Measurements from ENCODE around the gene SYT14.
"Not testable (repeated sequence)": the region's sequence is repeated elsewhere in the genome, so short reads cannot be mapped to it uniquely, and the experiment has no call there.

The SYT14 gene

GRCh38 chr1:209937996-209938959, at the start of gene SYT14:
Gene SYT14 (plus strand): TSS chr1:209938217. CDS start chr1:209938265, 48 bp downstream.
- peak; percentile 17 for DNase-seq (ENCODE audit: low read depth)

DNA sequence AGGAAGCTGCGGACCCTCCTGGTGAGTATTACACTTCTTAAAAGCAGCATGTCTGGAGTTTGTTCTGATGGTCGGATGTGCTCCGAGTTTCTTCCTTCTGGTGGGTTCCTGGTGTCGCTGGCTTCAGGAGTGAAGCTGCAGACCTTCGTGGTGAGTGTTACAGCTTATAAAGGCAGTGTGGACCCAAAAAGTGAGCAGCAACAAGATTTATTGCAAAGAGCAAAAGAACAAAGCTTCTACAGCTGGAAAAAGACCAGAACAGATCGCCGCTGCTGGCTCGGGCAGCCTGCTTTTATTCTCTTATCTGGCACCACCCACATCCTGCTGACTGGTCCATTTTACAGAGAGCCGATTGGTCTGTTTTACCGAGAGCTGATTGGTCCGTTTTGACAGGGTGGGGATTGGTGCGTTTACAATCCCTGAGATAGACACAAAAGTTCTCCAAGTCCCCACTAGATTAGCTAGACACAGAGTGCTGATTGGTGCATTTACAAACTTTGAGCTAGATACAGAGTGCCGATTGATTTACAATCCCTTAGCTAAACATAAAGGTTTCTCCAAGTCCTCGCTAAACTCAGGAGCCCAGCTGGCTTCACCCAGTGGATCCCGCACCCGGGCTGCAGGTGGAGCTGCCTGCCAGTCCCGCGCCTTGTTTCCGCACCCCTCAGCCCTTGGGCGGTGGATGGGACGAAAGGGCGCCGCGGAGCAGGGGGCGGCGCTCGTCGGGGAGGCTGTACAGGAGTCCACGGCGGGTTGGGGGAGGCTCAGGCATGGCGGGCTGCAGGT, 49.5 kb upstream of the SYT14 start:
- DNase-seq (ENCODE audit: low read depth), result not testable (repeated sequence)

- DNase-seq (ENCODE audit: low read depth), result no peak
Observed at GRCh38 chr1:209889077-209889418, 49.0 kb upstream of the SYT14 start.

DNA sequence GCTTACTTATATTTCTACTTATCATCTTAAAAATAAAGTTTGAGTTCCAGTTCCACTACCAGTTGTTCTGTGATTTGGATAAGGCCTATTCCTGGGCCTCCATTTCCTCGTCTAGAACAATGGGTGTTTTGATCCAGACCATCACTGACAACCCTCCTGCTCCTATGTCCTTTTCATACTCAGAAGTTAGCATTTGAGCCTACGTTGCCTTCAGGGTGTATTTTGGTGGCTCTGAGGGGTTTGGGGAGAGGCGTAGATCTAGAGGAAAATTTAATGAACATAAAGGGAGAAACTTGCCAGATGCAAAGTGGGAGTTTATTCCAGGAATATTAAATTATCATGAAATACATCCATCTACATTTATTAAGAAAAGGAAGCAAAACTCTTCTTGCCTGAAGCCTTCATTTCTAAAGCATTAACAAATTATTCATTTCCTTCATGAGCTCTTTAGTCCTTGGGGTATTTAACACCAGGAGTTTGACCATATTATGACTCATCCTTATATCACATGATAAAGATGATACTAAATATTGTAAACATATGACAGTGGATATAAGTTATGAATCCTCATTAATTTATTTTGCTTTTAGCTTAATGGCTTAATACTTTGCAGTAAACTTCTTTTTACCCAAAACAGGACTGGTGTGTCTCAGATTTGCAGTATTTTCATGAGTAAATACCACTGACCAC, 47.2 kb upstream of the SYT14 start:
- DNase-seq (ENCODE audit: low read depth), result no peak

- DNase-seq (ENCODE audit: low read depth), result no peak
Observed at GRCh38 chr1:209893751-209894150, 44.3 kb upstream of the SYT14 start.

DNA sequence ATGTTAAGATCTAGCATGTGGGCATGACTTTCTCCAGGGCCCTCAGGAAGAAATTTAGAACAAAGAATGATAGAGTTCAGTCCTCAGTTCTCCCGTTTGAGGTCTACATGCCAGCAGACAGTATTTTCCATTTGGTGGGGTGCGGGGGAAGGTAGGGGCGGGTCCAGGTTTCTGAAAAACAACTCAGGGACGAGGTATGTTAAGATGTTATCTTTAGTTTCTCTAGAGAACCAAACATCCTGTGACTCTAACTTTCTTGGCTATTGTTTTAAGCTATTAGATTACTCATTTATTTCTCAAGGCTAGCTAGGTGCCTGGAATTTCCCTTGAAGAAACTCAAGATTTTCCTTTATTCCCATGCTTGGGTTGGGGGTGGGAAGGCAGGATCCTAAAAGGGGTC, 42.3 kb upstream of the SYT14 start:
- DNase-seq (ENCODE audit: low read depth), result no peak

DNA sequence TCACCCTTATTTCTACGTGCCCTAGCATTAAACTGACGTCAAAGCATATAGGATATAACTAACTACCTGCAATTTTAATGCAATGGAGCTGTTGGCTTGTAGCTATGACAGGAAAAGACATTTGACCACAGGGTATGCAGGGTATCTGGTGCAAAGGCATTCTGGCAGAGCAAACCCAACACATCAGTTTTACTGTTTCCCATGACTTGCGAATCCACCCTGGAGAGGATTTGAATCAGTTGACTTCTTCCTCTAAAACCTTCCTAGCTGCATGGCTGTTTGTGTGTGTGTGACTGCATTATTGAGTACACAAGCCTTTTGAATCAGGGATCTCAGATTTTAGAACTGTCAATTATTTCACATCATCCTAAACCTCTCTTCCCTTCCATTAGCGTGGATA, 41.7 kb upstream of the SYT14 start:
- no peak for DNase-seq (ENCODE audit: low read depth)

- not testable (repeated sequence) for DNase-seq (ENCODE audit: low read depth)
Observed at GRCh38 chr1:209898271-209898670, 39.7 kb upstream of the SYT14 start.

DNA sequence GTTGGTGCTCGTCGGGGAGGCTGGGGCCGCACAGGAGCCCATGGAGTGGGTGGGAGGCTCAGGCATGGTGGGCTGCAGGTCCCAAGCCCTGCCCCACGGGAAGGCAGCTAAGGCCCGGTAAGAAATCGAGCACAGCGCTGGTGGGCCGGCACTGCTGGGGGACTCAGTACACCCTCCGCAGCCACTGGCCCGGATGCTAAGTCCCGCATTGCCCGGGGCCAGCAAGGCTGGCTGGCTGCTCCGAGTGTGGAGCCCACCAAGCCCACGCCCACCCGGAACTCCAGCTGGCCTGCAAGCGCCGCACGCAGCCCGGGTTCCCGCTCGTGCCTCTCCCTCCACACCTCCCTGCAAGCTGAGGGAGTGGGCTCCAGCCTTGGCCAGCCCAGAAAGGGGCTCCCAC, 39.2 kb upstream of the SYT14 start:
- DNase-seq (ENCODE audit: low read depth), result not testable (repeated sequence)

DNA sequence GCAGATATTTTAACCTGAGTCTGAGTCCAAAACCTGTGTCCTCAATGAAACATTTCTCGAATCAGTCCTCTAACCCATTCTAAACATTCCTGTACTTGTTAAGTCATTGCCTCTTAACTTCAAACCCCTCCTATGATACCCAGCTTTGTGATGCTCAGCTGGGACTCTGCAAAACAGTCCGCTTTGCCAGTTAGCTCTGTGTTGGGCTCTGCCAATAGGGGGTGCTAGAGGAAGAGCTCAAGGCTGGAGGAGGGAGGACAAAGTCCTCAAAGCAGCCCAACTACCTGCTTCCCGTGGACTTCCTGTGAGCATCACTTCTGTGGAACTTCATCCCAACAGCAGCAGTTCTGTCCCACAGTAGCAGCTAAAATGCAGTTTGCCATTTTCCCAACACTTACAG, 38.1 kb upstream of the SYT14 start:
- no peak for DNase-seq (ENCODE audit: low read depth)

GRCh38 chr1:209900734-209901133, 37.3 kb upstream of the SYT14 start:
- DNase-seq (ENCODE audit: low read depth), result no peak

DNA sequence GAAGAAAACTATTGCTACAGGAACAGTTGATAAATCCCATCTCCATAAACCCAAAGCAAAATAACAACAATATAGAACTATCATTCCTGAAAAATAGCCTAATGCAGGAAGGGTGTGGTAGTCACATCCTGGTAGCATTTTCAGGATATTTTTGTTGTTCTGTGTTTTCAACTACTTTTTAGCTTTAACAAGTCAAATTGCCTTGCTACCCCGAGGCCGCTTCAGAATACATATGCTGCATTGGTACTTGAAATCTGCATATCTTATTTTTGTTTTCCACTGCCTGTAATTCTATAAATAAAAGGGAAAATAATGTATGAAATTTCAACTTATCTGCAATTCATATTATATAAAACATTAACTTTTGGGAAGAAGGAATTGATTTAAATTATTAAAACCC, 36.8 kb upstream of the SYT14 start:
- DNase-seq (ENCODE audit: low read depth), result no peak

DNA sequence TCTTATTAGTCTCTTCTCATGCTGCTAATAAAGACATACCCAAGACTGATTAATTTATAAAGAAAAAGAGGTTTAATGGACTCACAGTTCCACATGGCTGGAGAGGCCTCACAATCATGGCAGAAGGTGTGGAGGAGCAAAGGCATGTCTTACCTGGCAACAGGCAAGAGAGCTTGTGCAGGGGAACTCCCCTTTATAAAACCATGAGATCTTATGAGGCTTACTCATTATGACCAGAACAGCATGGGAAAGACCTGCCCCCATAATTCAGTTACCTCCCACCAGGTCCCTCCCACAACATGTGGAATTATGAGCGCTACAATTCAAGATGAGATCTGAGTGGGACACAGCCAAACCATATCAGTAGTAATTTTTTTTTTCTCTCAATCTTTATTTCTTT, 33.2 kb upstream of the SYT14 start:
- not testable (repeated sequence) for DNase-seq (ENCODE audit: low read depth)

DNA sequence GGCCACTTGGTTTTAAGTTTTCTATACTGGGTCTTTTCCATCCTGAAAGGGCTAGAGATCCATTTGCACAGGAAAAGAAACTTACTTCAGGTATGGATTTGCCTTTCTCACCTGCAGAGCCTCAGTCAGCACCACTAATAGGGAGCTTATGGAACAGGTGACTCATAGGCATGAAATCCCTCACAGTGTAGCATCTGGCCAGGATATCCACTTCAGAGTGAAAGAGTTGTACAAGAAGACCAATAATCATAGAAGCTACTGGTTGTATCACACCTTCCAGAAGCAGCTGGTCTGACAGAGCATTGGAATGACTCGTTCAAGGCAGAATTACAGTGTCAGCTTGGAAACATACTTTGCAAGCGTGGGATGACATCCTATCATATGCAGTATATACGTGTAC, 26.3 kb upstream of the SYT14 start:
- no peak for DNase-seq (ENCODE audit: low read depth)

DNA sequence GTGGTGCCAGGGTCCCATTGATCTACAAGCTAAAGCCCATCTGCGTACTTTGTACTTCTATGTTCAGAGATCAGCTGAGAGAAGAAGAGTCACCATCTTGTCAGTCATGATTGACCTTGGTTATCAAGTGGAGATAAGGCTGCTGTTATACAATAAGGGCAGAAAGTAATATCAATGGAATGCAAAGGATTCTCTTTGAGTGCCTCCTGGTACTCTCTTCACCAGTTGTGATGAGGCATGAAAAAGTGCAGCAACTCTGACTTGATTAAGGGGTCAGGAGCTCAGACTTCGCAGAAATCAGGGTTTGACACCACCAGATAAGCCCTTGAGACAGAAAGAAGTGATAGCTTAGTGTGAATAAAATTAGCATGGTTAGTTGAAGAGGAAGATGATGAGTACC, 25.7 kb upstream of the SYT14 start:
- no peak for DNase-seq (ENCODE audit: low read depth)

GRCh38 chr1:209919637-209920036, 18.4 kb upstream of the SYT14 start:
- DNase-seq (ENCODE audit: low read depth), result not testable (repeated sequence)

- DNase-seq (ENCODE audit: low read depth), result no peak
Observed at GRCh38 chr1:209920844-209921243, 17.2 kb upstream of the SYT14 start.

DNA sequence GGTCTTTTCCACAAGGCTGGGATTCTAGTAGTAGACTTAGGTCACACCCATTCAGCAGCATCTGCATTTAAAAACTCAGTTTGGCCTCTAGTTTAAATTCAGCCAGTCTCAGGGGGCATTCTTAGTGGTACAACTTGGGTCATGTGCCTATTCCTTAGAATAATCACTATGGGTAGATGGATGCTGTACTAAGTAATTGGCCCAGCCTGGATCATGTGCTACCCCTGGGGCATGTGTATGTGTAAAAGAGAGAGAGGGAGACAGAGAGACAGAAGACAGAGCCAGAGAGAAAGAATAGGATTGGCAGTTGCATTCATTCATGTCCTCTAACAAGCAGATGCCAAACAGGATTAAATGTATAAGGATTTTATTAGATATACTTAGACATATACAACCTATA, 13.6 kb upstream of the SYT14 start:
- DNase-seq (ENCODE audit: low read depth), result no peak

DNA sequence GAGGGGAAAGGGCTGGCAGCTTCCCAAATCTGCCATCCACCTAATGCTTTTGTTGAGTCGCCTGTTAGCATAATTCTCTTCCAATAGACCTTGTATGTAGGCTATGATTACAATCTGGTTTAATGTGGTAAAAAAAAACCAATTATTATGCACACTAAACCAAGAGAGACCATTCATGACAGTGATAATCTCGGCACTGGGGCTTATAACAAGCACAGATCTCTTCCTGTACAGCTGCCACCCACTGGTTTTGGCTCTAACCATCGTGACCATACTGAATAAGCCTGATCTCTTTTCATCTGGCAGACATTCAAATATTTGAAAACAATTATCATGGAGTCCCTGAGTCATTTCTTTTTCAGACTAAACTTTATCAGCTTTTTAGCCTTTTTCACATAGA, 12.0 kb upstream of the SYT14 start:
- DNase-seq (ENCODE audit: low read depth), result peak; percentile 40

DNA sequence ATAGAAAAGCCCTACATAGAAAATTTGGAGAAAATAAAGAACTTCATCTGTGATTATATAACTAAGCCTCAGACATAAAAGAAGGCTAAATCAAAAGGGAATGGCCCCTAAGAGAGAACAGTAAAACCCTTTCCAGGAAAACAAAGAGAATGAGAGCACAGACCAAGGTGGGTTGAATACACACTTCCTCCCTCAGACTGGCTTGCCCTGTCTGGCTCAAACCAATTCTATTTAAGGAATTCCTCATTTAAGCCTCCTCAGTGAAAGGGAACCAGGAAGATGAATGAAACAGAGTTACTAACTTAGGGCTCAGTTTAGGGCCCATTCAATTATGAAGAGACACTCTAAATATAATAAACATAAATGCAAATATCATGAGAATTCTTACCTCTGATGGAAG, 10.6 kb upstream of the SYT14 start:
- no peak for DNase-seq (ENCODE audit: low read depth)

DNA sequence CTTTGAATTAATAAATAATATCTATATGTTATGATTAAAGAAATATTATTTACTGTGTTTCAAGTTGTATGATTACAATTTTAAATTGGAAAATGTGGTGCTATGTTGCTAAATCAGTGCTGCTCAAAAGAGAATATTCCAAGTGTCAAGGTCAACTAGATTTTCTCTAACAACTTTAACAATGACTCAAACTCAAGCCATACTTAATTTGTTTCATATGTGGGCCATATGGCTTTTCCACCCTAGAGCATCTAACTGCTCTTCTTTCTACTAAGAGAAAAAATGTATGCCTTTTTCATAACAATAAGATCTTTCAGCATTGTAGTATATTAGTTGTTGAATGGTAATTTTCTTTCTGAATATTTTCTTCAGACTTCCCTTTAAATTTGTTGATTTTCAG, 8.3 kb upstream of the SYT14 start:
- DNase-seq (ENCODE audit: low read depth), result no peak

GRCh38 chr1:209931141-209931540, 6.9 kb upstream of the SYT14 start:
- no peak for DNase-seq (ENCODE audit: low read depth)

DNA sequence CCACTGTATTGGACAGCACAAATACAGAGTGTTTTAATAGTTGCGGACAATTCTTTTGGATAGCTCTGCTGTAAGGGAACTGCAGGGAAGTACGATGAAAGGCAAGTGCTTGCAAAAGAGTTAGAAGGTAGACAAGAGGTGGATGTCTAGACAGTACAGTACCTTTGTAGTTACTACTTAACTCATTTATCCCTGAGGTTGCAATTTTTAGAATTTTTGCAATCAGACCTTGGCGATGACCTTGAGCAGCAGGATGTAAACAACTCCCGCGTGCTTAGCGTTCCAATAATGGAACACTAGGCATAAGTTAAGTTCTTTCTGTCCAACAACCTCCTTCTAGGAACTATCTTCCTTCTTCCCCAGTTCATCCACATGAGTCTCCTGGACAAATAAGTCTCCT, 1.9 kb upstream of the SYT14 start:
- no peak for DNase-seq (ENCODE audit: low read depth)
